Measurements from ENCODE around the gene MAGEA3. TPM values are rescaled to one million over a fixed set of nuclear protein-coding genes. Genes with fewer than 3 reads are reported as not detected.
"Not testable (repeated sequence)": the region's sequence is repeated elsewhere in the genome, so short reads cannot be mapped to it uniquely, and the experiment has no call there.

Gene MAGEA3, protein sequence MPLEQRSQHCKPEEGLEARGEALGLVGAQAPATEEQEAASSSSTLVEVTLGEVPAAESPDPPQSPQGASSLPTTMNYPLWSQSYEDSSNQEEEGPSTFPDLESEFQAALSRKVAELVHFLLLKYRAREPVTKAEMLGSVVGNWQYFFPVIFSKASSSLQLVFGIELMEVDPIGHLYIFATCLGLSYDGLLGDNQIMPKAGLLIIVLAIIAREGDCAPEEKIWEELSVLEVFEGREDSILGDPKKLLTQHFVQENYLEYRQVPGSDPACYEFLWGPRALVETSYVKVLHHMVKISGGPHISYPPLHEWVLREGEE
- polyA plus RNA-seq (2013, experiment 1 of 2; ENCODE audit: insufficient read length): not detected
- polyA plus RNA-seq (2013, experiment 2 of 2; ENCODE audit: insufficient read length): not detected

- DNase-seq: not testable (repeated sequence)
These were observed at the start of gene MAGEA3 for GRCh38 chrX:152697952-152698931. TSS of gene MAGEA3 (plus strand) at chrX:152698794. CDS start at chrX:152700833, 2,039 bp downstream.

DNA sequence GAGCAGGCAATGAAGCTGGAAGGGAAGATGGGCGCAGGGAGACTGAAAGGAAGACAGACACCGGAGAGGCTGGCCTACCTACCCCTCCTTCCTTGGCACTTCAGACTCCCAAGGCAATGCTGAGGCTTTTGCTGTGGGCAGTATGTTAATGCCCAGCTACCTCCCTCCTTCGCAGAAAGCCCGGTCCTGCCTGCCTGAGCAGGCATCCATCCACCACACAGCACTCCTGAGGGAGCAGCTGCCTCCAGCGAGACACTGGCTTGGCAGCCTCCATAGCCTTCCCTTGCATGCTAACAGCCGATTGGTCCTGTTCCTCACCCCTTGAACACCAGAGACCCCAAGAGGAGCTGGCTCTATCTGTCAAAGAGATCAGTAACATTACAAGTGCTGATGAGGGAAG lies 46.5 kb upstream of the MAGEA3 start:
- no peak for DNase-seq

DNA sequence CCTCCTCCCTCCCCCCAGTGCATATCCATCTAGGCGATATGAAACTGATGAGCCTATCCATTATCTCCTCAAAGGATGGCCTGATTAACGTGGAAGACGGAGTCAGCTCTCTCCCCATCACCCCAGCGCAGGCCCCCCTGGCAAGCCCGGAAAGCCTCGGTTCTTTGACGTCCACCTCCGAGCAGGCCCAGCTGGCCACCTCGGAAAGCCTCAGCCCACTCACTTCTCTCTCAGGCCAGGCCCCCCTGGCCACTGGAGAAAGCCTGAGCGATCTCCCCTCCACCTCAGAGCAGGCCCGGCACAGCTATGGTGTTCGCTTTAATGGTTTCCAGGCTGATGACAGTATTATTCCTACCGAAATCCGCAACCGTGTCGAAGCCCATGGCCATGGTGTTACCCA lies 46.1 kb upstream of the MAGEA3 start:
- DNase-seq: no peak

DNA sequence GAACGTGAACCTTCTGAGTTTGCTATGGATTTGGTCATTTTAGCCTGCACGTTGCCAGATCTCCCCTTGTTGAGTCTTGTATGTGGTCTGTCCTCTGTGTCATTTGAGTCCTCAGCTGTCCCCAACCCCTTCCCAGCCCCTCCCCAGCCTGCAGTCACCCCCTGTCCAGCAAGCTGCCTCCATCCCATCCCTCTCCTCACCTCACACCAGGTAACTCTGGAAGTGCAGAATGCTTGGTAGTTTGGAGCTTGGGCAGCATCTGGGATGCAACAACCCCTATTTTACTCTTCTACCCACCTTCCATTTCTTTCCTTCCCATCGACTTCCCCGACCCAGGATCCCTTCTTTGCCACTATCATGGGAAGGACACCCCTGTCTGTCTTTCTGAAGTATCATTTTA lies 42.5 kb upstream of the MAGEA3 start:
- DNase-seq: no peak

- DNase-seq: no peak
These were observed 41.7 kb upstream of the MAGEA3 start for GRCh38 chrX:152656890-152657289.

DNA sequence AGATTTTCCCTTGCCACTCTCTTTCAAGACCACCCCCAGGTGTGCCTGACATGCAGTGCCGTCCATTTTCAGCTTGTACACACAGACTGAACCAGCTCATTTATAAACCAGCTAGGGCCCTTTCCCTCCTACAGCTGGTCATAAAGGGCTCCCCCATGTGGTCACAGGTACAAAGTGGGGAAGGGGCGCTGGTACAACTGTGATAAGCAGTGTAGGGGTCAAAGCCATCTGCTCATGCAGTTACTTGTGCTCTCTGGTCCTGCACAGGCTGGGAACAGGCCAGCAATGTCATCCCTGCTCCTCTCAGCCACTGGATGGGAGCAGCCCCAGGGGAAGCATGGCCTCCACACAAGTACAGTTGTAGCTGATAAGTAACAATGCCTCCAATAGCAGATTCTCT lies 40.3 kb upstream of the MAGEA3 start:
- no peak for DNase-seq

DNA sequence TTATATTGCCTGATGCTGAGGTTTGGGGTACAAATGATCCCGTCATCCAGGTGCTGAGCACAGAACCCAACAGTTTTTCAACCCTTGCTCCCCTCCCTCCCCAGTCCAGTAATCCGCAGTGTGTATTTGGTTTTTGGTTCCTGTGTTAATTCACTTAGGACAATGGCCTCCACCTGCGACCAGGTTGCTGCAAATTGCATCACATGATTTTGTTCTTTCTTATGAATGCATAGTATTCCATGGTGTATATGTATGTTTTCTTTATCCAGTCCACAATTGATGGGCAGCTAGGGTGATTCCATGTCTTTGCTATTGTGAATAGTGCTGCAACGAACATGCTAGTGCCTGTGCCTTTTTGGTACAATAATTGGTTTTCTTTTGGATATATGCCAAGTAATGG lies 35.5 kb upstream of the MAGEA3 start:
- no peak for DNase-seq

DNA sequence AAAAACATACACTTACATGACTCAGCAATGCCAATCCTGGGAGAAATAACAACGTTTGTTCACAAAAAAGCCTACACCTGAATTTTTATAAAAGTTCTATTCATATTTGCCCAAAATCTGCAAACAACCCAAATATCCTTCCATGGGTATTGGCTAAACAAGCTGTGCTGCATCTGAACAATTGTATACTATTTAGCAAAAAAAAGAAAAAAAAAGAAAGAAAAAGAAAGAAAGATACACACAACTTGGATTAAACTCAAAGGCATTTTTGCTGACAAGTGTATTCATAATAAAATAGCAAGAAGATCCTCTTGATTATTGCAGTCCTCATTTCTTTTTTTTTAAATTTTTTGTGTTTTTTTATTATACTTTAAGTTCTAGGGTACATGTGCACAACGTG lies 24.5 kb upstream of the MAGEA3 start:
- DNase-seq: no peak

- DNase-seq: not testable (repeated sequence)
These were observed 23.9 kb upstream of the MAGEA3 start for GRCh38 chrX:152674652-152675051.

DNA sequence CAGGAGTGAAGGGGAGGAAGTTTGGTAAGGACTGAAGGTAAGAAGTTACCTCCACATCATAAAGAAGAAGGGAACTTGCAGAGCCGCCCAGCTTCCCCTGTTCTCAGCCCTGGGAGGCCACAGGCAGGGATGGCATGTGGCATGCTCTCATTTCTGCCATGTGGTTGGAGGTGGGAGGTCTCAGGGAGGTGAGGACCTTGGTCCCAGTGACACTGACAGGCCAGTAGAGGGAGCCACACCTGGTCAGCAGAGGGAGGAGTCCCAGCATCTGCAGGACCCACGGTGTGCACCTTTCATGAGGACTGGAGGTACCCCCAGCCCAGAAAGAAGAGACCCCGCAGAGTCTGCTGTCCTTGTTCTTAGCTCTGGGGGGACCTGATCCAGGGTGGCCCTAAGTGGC lies 17.6 kb upstream of the MAGEA3 start:
- not testable (repeated sequence) for DNase-seq

- not testable (repeated sequence) for DNase-seq
These were observed 1.8 kb downstream of the MAGEA3 start for GRCh38 chrX:152700390-152700789.

DNA sequence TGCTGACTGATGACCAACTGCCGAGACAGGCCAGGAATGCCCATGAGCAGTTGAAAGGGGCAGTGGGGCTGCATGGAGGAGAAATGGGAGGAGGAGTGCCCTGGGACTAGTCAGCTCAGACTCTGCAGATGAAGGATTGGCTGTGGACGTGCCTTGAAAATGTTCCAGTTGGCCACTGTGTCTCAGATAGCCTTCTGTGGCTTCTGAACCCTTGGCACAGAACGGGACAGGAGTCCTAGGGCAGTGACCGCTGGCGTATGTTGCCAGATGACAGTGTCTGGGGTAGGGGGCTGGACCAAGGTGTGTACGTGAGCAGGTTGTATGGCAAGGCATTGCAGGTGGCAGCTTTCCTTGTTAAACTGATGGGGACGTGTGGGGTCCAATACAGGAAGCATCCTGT lies 7.9 kb downstream of the MAGEA3 start:
- DNase-seq: not testable (repeated sequence)

GRCh38 chrX:152709173-152709572 lies 10.6 kb downstream of the MAGEA3 start, which contains the start of gene CSAG2:
TSS of gene CSAG2 (minus strand) at chrX:152709273. CDS start at chrX:152709112, 161 bp downstream.
- not testable (repeated sequence) for DNase-seq

- DNase-seq: not testable (repeated sequence)
These were observed 14.6 kb downstream of the MAGEA3 start for GRCh38 chrX:152713195-152713594.

DNA sequence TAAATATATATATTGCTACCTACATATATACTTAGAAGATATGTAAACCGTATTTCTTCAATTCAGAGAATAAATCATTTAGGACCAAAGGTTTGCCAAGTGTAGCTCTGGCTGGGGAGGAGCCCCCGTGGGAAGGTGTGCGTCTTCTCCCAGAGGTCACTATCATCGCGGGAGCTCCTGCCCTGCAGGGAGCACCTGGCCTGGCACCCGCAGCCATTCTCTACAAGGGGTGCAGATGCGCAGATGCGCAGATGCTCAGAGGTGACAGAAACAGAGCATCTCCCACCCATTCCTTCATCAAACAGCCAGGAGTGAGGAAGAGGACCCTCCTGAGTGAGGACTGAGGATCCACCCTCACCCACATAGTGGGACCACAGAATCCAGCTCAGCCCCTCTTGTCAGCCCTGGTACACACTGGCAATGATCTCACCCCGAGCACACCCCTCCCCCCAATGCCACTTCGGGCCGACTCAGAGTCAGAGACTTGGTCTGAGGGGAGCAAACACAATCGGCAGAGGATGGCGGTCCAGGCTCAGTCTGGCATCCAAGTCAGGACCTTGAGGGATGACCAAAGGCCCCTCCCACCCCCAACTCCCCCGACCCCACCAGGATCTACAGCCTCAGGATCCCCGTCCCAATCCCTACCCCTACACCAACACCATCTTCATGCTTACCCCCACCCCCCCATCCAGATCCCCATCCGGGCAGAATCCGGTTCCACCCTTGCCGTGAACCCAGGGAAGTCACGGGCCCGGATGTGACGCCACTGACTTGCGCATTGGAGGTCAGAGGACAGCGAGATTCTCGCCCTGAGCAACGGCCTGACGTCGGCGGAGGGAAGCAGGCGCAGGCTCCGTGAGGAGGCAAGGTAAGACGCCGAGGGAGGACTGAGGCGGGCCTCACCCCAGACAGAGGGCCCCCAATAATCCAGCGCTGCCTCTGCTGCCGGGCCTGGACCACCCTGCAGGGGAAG lies 15.5 kb downstream of the MAGEA3 start, which contains the start of gene MAGEA2B:
MAGEA2B (plus strand) TSS at position 814 of the 973 bp plus-strand sequence. CDS start 2,479 bp downstream, outside the sequence.
- DNase-seq: not testable (repeated sequence)

DNA sequence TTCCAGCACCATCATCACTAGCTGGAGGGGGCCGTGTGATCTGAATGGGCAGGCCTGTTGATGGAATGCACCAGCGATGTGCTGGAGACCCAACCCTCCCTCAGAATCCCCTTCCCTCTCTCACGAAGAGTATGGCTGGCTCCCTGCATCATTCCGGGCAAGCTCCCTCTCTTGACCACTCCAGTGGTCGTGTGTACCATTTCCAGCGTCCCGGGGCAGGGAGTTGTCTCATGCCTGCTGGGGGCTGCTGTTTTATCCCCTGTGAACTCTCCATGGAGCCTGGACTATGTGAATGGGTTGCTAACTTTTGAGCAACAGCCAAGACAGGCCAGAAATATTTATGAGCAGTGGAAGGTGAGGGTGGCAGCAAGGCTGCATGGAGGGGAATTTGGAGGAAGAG lies 26.8 kb downstream of the MAGEA3 start:
- no peak for DNase-seq

GRCh38 chrX:152733261-152733975 lies 34.8 kb downstream of the MAGEA3 start, which contains the start of the genes CSAG1 and MAGEA12:
TSS of gene CSAG1 (minus strand) at chrX:152733721. CDS start at chrX:152732460, 1,261 bp downstream.
TSS of gene MAGEA12 (plus strand) at chrX:152733757. CDS start at chrX:152736162, 2,405 bp downstream.
- DNase-seq: no peak

- DNase-seq: not testable (repeated sequence)
These were observed 35.7 kb downstream of the MAGEA3 start for GRCh38 chrX:152734143-152734858.

GRCh38 chrX:152735101-152735500 lies 36.5 kb downstream of the MAGEA3 start:
- no peak for DNase-seq
